Activated CD8-positive, alpha-beta memory T cell treated with anti-CD3 and anti-CD28 coated beads for 36 hours (primary cell): ENCODE measurements around the gene CDR2L. TPM values are rescaled to one million over a fixed set of nuclear protein-coding genes. Genes with fewer than 3 reads are reported as not detected.

Experiments used
- CTCF ChIA-PET: fragments of 350-600 bp; sonication (Branson Sonifier 250); formaldehyde crosslinking; loops from one replicate; lab custom pipeline; 2021; ENCODE audit warnings: antibody characterized with exemption; lab: Charles Lee
- POLR2A ChIA-PET: fragments of 350-600 bp; sonication (Branson Sonifier 250); formaldehyde crosslinking; loops from one replicate; lab custom pipeline; 2021; ENCODE audit warnings: antibody characterized with exemption; lab: Charles Lee
- total RNA-seq, 2 experiments: library from RNA; stranded (reverse); gene quantifications; one replicate each; pipeline ENCODE4 v1.2.3, GENCODE V29; 2021

CDR2L gene
- 1 to 10 TPM; 1.8 to 2.0 TPM for total RNA-seq

- POLR2A ChIA-PET: interaction anchor here (0.7 to 1.0 kb wide), 2 partner anchors 15 to 25 kb away, joined by 3 to 7 read pairs; partner anchors contain the start of genes HID1 and MRPL58
- CTCF ChIA-PET: interaction anchor here (0.6 to 2.7 kb wide), 6 partner anchors 13 to 390 kb away, joined by 3 to 10 read pairs (median 4); partner anchors contain the start of gene MRPL58
Observed at GRCh38 chr17:74987418-74987908, at the start of gene CDR2L. Gene CDR2L (plus strand): TSS chr17:74987632. CDS start chr17:74988044, 412 bp downstream.

GRCh38 chr17:74938194-74938950, 49.1 kb upstream of the CDR2L start:
- ChIA-PET POLR2A (no interaction called here), CTCF (interaction anchor here (1.6 to 2.5 kb wide), 3 partner anchors 15 to 16 kb away, joined by 4 to 10 read pairs (median 5); partner anchors contain the start of genes OTOP2 and USH1G)

- ChIA-PET CTCF (interaction anchor here (0.7 to 1.7 kb wide), 4 partner anchors 10 to 564 kb away, joined by 3 to 5 read pairs (median 4); partner anchors contain the start of genes OTOP2 and USH1G), POLR2A (no interaction called here)
Observed at GRCh38 chr17:74939534-74939933, 47.9 kb upstream of the CDR2L start.

GRCh38 chr17:74941128-74941725, 46.2 kb upstream of the CDR2L start:
- CTCF ChIA-PET: no interaction called here

GRCh38 chr17:74943808-74944522, 43.5 kb upstream of the CDR2L start:
- CTCF ChIA-PET: no interaction called here

More at GRCh38 chr17:74941128-74941725, 46.2 kb upstream of the CDR2L start:
- POLR2A ChIA-PET: no interaction called here

GRCh38 chr17:74945543-74945942, 41.9 kb upstream of the CDR2L start:
- CTCF ChIA-PET: no interaction called here
- POLR2A ChIA-PET: no interaction called here

More at GRCh38 chr17:74943808-74944522, 43.5 kb upstream of the CDR2L start:
- POLR2A ChIA-PET: no interaction called here

GRCh38 chr17:74946641-74947040, 40.8 kb upstream of the CDR2L start:
- CTCF ChIA-PET: no interaction called here
- POLR2A ChIA-PET: no interaction called here

GRCh38 chr17:74947041-74947754, 40.2 kb upstream of the CDR2L start:
- CTCF ChIA-PET: no interaction called here
- POLR2A ChIA-PET: no interaction called here

GRCh38 chr17:74949455-74950115, 37.8 kb upstream of the CDR2L start:
- POLR2A ChIA-PET: no interaction called here
- CTCF ChIA-PET: interaction anchor here (0.6 kb wide), 1 partner anchor 10 kb away, joined by 3 read pairs; no protein-coding TSS in a partner anchor

- ChIA-PET CTCF (no interaction called here), POLR2A (no interaction called here)
Observed at GRCh38 chr17:74950207-74950606, 37.2 kb upstream of the CDR2L start.

GRCh38 chr17:74951065-74951464, 36.4 kb upstream of the CDR2L start:
- POLR2A ChIA-PET: no interaction called here
- CTCF ChIA-PET: no interaction called here

GRCh38 chr17:74951680-74952421, 35.6 kb upstream of the CDR2L start:
- CTCF ChIA-PET: no interaction called here
- POLR2A ChIA-PET: no interaction called here

GRCh38 chr17:74952431-74953133, 34.9 kb upstream of the CDR2L start:
- ChIA-PET CTCF (no interaction called here), POLR2A (no interaction called here)

GRCh38 chr17:74953134-74953687, 34.2 kb upstream of the CDR2L start:
- POLR2A ChIA-PET: no interaction called here
- CTCF ChIA-PET: no interaction called here

GRCh38 chr17:74954115-74954514, 33.3 kb upstream of the CDR2L start:
- ChIA-PET POLR2A (no interaction called here), CTCF (interaction anchor here (1.6 kb wide), 1 partner anchor 15 kb away, joined by 5 read pairs; no protein-coding TSS in a partner anchor)

- ChIA-PET POLR2A (no interaction called here), CTCF (interaction anchor here (1.6 kb wide), 1 partner anchor 16 kb away, joined by 5 read pairs; no protein-coding TSS in a partner anchor)
Observed at GRCh38 chr17:74954665-74955421, 32.6 kb upstream of the CDR2L start.
